Muscle of leg (tissue), 11 donors: ENCODE measurements around the gene B4GALT1. TPM values are rescaled to one million over a fixed set of nuclear protein-coding genes. Genes with fewer than 3 reads are reported as not detected.

Source experiments
- DNase-seq: peaks from one replicate; pipeline ENCODE4 v3.0.0; 2013
- H3K27ac ChIP-seq: one replicate; pipeline ENCODE4 v1.5.1; 2013; ENCODE audit warnings: mild to moderate bottlenecking, low read length, control low read depth
- H3K27me3 ChIP-seq: one replicate; pipeline ENCODE4 v1.6.1; 2013; ENCODE audit warnings: low read length; ENCODE audit not compliant: control insufficient read depth, insufficient read depth
- H3K36me3 ChIP-seq: one replicate; pipeline ENCODE4 v1.6.1; 2013; ENCODE audit warnings: low read length; ENCODE audit not compliant: control insufficient read depth, insufficient read depth
- H3K4me1 ChIP-seq: one replicate; pipeline ENCODE4 v1.6.1; 2013; ENCODE audit warnings: low read length; ENCODE audit not compliant: control insufficient read depth, insufficient read depth
- H3K4me3 ChIP-seq: one replicate; pipeline ENCODE4 v1.5.1; 2013; ENCODE audit warnings: low read length, control low read depth
- H3K9me3 ChIP-seq: replicated peaks from 2 replicates; pipeline ENCODE4 v1.6.1; 2013; ENCODE audit warnings: low read depth, low read length; ENCODE audit not compliant: control insufficient read depth
- WGBS: methylation state at CpG from one replicate; pipeline ENCODE4 v1.1.5; 2013; ENCODE audit warnings: missing lambda C conversion rate; ENCODE audit not compliant: insufficient coverage; 5-methylcytosine and 5-hydroxymethylcytosine counted together
- polyA plus RNA-seq, 8 donors: library from polyadenylated mRNA; unstranded; fragments of 120-200 nt; gene quantifications; one replicate each; pipeline versions ENCODE4 v1.2.1 to v1.2.3, GENCODE V29; 2013; ENCODE audit warnings: inconsistent platforms in 1 of 8, low replicate concordance in 1 of 8; ENCODE audit not compliant: insufficient read length in 8 of 8, insufficient read depth in 1 of 8
- total RNA-seq: library from RNA; stranded (reverse); fragments of 120-200 nt; gene quantifications from one replicate; pipeline ENCODE4 v1.2.4, GENCODE V29; 2013

The B4GALT1 gene
- total and polyA plus RNA-seq, 9 donors: 14.6 to 62.7 (median 44.9) TPM

DNA sequence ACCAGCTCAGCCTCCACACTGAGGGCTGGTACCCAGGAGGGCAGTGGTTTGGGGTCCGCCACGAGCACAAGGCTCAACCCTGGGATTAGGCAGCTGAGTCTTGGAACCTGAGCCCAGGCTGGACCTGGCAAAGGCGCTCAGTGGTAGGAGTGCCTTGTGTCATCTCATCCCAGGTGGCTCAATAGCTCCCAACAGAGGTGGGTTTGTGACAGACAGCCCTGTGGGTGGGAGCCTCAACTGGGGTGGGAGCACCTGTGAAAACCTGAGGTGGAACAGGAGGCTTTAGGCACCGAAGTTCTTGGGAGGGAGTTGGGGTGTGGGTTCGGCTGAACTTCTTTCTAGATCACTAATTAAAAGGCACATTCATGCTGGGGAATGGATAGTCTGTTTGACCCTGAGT lies 55.5 kb downstream of the B4GALT1 start:
- peak; percentile 1 for DNase-seq
- WGBS: 67% methylated on average over 3 of the region's 5 CpGs
- H3K4me1 ChIP-seq: peaks cover 13% of the 10 kb centered on the region

DNA sequence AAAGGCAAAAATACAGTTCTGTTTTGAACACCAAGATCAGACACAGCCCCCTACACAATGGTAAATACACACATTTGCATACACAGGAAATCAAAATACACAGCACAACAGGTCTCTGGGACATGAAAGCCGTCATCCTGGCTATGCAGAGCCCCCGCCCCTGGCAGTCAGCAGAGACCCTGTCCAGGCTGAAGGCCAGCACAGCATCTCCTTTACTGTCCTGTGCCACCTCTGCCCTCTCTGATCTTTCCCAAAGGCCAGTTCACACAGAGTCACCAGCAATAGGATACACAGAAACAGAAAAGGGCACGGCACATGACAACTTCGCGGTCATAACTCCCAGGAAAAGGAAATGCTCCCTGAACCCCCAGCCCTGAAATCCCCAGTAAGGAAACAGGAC lies 56.5 kb downstream of the B4GALT1 start:
- H3K4me3 ChIP-seq: no peak overlapping the region
- H3K4me1 ChIP-seq: peaks cover 19% of the 10 kb centered on the region
- H3K27ac ChIP-seq: no peak overlapping the region
- peaks cover 48% of the 10 kb centered on the region for H3K36me3 ChIP-seq
- H3K27me3 ChIP-seq: no peaks in the 10 kb centered on the region
- 86% methylated on average over 4 of the region's 5 CpGs for WGBS
- H3K9me3 ChIP-seq: no peaks in the 10 kb centered on the region
- DNase-seq: no peak

More for the DNA sequence above, 55.5 kb downstream of the B4GALT1 start:
- Histone ChIP-seq H3K27me3 (no peaks in the 10 kb centered on the region), H3K27ac (no peak overlapping the region), H3K36me3 (peaks cover 50% of the 10 kb centered on the region), H3K4me3 (no peak overlapping the region), H3K9me3 (no peaks in the 10 kb centered on the region)

DNA sequence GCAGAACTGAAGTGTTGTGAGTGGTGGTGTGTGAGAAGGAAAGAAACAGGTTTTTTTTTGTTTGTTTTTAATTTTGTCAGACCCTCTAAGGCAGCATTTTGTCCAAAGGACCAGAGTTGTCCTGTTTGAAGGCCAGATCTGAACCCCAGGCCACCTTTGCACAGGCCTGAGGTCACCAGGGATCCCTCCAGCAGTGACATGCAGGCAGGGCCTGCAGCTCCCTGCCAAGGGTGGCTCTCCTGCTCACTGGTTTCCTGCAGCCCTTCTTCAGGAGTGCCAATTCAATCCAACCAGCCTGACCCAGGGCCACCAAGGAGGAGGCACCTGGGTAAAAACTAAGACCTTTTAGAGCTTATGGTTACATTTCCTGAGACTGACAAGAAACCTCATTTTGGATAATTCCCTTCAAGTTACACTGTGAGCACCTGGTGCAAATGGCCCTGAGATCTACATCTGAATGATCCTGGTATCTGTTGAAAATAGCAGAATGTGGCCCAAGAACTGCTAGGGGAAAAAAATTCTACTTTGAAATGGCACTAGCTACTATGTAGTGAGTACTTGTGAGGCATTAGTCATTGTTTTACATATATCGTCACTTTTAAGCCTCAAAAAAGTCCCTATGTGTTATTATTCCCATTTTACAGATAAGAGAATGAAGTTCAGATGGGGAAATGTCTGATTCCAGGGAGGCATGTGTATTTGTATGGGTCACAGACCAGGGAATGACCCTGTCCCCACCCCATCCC lies 57.1 kb downstream of the B4GALT1 start:
- H3K27ac ChIP-seq: no peak overlapping the region
- H3K36me3 ChIP-seq: peaks cover 42% of the 10 kb centered on the region

DNA sequence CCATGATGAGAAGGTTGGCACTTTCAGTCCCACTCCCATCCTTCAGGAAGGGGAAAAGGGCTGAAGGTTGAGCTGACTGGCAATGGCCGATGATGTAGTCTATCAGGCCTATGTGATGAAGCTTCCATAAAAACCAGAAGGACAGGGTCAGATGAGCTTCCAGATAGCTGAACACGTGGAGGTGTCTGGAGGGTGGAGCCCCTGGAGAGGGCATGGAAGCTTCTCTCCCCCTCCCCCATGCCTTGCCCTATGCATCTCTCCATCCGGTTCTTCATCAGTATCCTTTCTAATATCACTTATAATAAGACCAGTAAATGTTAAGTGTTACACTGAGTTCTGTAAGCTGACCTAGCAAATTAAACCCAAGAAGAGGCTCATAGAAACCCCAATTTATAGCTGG lies 58.0 kb downstream of the B4GALT1 start:
- no peak overlapping the region for H3K27ac ChIP-seq
- peaks cover 21% of the 10 kb centered on the region for H3K4me1 ChIP-seq
- no peaks in the 10 kb centered on the region for H3K27me3 ChIP-seq
- peaks cover 32% of the 10 kb centered on the region for H3K36me3 ChIP-seq
- no CpG with 5 or more reads among the region's 3 CpGs for WGBS
- no peak overlapping the region for H3K4me3 ChIP-seq
- no peak for DNase-seq
- H3K9me3 ChIP-seq: no peaks in the 10 kb centered on the region

More for the DNA sequence above, 57.1 kb downstream of the B4GALT1 start:
- H3K4me1 ChIP-seq: peaks cover 19% of the 10 kb centered on the region
- no peak overlapping the region for H3K4me3 ChIP-seq
- no peaks in the 10 kb centered on the region for H3K27me3 ChIP-seq
- H3K9me3 ChIP-seq: no peaks in the 10 kb centered on the region
- no CpG with 5 or more reads among the region's 1 CpG for WGBS
- DNase-seq: peak; percentile 0

DNA sequence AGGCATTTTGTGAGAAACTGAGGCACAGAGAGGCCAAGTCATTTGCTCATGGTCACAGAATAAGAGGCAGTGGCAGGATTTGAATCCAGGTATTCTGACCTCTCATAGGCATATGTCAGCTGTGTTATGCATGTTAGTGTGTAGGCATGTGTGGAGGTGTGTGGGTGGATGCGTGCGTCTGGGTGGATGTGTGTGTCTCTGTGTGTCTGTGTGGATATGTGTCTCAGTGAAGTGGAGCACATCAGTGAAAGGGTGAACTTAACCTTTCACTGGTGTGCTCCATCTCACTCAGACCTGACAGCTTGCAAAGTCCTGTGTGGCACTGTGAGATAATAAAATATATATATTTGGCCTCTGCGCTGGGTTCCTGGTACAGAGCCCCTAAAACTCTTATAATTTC lies 58.7 kb downstream of the B4GALT1 start:
- WGBS: 80% methylated on average over 2 of the region's 3 CpGs
- no peak for DNase-seq
- H3K4me3 ChIP-seq: no peak overlapping the region

DNA sequence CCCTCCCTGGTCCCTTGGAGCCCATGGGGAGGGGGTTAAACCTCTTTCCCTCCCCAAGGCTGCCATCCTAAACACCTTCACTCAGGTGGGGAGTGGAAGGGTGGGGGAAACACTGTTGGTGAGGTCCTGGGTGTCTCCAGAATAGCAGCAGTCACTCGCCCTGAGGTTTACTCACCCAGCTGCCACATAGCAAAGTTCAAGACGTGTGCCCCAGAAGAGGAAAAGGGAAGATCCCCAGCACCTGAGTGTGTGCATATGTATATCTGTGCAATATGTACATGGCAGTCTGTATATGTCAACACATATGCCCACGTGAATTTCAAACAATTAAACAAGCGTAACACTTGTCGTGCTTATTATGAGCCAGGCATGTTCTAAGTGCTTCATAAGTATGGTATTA lies 59.4 kb downstream of the B4GALT1 start:
- no peak for DNase-seq
- Histone ChIP-seq H3K4me3 (no peak overlapping the region), H3K36me3 (peaks cover 20% of the 10 kb centered on the region), H3K27ac (peak overlapping the region; percentile 84), H3K27me3 (no peaks in the 10 kb centered on the region), H3K4me1 (peaks cover 30% of the 10 kb centered on the region), H3K9me3 (no peaks in the 10 kb centered on the region)
- 40% methylated on average over 1 of the region's 5 CpGs for WGBS

More for the DNA sequence above, 58.7 kb downstream of the B4GALT1 start:
- no peaks in the 10 kb centered on the region for H3K9me3 ChIP-seq
- peaks cover 24% of the 10 kb centered on the region for H3K4me1 ChIP-seq
- H3K27ac ChIP-seq: no peak overlapping the region
- no peaks in the 10 kb centered on the region for H3K27me3 ChIP-seq
- peaks cover 26% of the 10 kb centered on the region for H3K36me3 ChIP-seq

DNA sequence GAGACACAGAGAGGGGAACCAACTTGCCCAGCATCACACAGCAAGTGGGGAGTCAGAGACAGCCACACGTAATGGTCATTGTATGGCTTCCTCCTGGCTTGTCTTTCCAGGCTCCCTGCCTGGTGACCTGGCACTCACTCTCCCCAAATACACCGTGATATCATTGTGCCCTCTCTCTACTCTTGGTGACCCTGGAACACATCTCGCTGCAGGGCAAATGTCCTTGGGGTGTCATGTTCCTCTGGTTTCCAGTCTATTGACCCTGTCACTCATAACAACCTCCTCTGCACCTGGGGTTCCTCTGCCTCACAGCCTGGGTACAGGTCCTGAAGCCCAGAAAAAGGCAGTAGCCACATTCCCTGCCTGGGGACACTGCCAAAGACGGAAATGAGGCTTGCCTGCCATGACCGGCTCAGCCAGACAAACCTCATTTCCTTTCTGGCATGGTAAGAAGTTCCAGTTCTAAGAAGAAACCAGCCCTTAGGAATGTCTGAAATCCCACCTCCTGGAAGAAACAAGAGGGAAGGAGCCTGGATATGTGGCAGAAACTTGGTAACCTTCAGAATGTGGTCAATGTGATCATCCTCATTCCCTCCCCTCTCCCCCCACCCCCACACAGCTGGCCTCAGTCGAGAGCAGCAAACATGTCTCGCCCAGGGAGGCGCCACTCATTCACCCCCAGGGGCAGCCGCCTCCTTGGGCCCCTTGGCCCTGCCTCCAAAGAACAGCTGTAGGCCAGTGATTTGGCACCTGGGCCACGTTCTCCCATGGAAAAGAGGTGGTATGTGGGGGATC lies 60.1 kb downstream of the B4GALT1 start:
- Histone ChIP-seq H3K4me1 (peaks cover 34% of the 10 kb centered on the region), H3K4me3 (no peak overlapping the region), H3K27me3 (no peaks in the 10 kb centered on the region), H3K27ac (peak overlapping the region; percentile 84), H3K36me3 (peaks cover 16% of the 10 kb centered on the region), H3K9me3 (no peaks in the 10 kb centered on the region)
- peak; percentile 86 for DNase-seq
- 31% methylated on average over 9 of the region's 10 CpGs for WGBS

DNA sequence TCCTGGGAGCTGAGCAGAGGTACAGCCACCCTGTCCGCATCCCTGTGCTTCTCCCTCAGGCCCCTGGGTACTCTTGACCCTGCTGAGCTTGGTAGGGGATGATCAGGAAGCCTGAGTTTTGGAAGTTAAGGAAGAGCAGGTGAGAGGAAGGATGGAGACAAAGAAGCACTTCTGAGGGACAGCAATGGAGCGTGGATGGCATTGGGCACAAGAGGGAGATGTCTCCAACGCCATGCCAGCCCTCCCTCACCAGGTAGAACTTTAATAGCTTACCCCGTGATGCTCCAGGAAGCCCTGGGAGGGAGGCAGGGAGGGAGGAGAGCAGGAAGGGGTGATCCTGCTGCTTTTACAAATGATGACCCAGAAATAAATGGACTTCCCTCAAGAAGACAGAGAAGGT lies 60.8 kb downstream of the B4GALT1 start:
- Histone ChIP-seq H3K4me1 (peaks cover 38% of the 10 kb centered on the region), H3K36me3 (peaks cover 10% of the 10 kb centered on the region), H3K4me3 (no peak overlapping the region), H3K9me3 (no peaks in the 10 kb centered on the region), H3K27me3 (no peaks in the 10 kb centered on the region), H3K27ac (peak overlapping the region; percentile 84)
- no peak for DNase-seq
- WGBS: no CpG with 5 or more reads among the region's 4 CpGs

DNA sequence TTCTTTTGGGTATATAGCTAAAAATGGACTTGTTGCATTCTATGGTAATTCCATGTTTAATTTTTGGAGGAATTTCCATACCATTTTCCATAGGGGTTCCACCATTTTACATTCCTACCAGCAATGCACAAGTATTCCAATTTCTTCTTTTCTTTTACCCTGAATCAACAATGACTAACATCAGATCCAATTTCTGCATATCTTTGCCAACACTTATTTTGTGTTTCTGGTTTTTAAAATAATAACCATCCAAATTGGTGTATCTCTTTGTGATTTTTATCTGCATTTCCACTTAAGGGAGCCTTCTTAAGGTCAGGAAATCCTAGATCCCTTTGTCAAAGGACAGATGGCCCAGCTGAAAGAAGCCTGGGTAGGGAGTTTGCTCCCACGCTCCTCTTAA lies 61.2 kb downstream of the B4GALT1 start:
- H3K4me1 ChIP-seq: peaks cover 41% of the 10 kb centered on the region
- H3K9me3 ChIP-seq: no peaks in the 10 kb centered on the region
- WGBS: no CpG with 5 or more reads among the region's 1 CpG
- no peaks in the 10 kb centered on the region for H3K27me3 ChIP-seq
- peaks cover 7% of the 10 kb centered on the region for H3K36me3 ChIP-seq
- H3K4me3 ChIP-seq: no peak overlapping the region
- DNase-seq: no peak
- H3K27ac ChIP-seq: peak overlapping the region; percentile 84

DNA sequence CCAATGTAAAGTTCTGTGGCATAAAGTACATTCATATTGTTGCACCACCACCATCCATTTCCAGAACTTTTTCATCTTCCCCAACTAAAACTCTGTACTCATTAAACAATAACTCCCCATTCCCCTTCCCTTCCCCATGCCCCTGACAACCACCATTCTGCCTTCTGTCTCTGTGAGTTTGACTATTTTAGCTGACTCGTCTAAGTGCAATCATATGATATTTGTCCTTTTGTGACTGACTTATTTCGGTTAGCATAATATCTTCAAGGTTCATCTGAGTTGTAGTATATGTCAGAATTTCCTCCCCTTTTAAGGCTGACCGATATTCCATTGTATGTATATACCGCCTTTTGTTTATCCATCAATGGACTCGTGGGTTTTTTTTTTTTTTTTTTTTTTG lies 61.6 kb downstream of the B4GALT1 start:
- no peaks in the 10 kb centered on the region for H3K9me3 ChIP-seq
- H3K36me3 ChIP-seq: peaks cover 7% of the 10 kb centered on the region
- peak overlapping the region; percentile 84 for H3K27ac ChIP-seq
- DNase-seq: no peak
- WGBS: no CpG with 5 or more reads among the region's 5 CpGs
- H3K27me3 ChIP-seq: no peaks in the 10 kb centered on the region
- no peak overlapping the region for H3K4me3 ChIP-seq
- H3K4me1 ChIP-seq: peaks cover 41% of the 10 kb centered on the region
